DMS53 treated with DMSO at 0.1 percent for 48 hours (cell line): ENCODE data around the gene COG2.
"Not testable (repeated sequence)": the region's sequence is repeated elsewhere in the genome, so short reads cannot be mapped to it uniquely, and the experiment has no call there.

ENCODE experiments used
- DNase-seq: peaks from one replicate; lab custom pipeline; 2025; ENCODE audit not compliant: unreplicated experiment; lab: John Stamatoyannopoulos, UW

COG2 gene

GRCh38 chr1:230674581-230674980, 32.3 kb downstream of the COG2 start:
- DNase-seq: no peak

DNA sequence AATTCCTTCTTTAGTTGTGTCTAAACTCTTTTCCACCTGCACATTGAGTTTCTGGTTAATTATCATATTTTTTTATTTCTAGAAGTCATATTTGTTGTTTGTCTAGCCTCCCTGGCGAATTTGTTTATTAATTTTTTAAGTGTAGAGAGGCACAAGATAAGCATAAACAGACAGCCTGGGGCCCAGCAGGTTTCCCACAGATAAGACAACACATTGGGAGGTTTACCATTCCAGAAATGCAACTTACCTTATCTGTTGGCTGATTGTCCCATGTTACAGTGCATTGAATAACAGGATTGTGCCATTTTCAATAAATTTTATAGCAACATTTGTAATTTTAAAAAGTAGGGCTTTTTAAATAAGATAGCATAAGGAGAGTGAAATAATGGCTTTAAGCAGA, 34.9 kb downstream of the COG2 start:
- no peak for DNase-seq

DNA sequence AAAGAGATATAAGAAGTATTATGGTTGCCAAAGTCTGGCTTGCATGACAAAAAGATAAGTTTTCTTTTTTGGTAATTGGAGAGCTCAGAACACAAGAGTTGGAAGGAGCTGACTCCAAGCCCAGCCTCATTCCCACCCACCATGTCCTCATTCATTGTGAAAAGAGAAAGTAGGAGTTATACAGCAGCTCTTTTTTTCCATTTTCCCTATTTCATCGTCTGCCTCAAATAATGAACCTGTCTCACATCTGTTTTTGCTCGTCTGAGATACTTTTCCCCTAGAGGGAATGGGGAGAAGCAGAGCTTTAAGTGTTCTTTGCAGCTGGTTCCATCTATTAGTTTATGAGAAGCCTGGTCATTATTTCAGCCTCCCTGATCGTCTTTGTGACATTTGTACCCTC, 36.9 kb downstream of the COG2 start:
- no peak for DNase-seq

DNA sequence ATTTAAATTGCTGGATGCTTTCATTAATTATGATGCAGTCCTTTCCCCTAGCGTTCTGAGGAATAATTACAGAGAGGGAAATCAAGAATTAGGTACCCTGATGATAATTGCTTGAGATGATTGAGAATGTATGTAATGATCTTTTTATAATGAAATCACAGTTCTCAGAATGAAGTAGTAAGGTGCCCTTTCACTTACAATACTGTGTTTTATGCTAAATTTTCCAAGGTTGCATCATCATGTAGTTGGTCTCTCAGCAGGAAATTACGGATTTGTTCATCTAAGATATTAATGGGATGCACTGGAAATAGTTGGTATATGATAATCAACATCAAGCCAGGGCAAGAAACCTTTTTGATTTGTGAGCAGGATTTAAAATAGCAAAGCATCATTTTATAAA, 37.5 kb downstream of the COG2 start:
- no peak for DNase-seq

DNA sequence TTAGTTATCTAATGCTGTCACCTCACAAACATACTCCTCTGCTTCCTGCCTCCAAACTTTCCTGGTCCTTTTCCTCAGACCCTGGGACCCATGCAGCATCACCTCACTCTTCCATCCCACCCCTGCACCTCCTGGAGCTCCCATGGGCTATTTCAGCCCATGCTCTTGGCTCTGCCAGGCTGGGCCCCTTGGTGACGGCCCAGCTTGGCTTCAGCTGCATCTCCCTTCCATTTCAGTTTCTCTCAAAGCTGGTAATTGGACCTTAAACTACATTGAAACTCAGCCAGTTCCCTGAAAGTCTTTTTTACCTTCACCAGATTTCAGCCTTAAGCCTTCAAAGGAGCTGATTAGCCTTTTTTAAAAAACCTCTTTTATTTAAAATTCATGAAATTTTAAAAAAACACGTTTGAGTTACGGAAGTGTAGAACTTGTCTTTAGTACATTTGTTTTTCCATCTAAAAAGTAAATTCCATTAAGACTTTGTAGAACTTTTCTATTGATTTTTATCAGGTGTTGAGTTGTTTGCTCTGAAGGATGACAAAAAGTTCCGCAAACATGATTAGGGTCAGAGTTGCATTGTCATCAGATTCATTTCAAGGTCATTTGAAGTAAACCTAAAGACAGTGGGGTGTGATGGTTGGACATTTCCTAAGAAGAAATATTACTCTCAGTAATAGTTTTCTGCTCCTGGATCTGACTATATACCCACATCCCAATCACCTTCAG, 38.2 kb downstream of the COG2 start:
- DNase-seq: no peak

- DNase-seq: peak; percentile 81
These were observed 39.3 kb downstream of the COG2 start for GRCh38 chr1:230681599-230681998.

GRCh38 chr1:230682274-230682673, 40.0 kb downstream of the COG2 start:
- no peak for DNase-seq

DNA sequence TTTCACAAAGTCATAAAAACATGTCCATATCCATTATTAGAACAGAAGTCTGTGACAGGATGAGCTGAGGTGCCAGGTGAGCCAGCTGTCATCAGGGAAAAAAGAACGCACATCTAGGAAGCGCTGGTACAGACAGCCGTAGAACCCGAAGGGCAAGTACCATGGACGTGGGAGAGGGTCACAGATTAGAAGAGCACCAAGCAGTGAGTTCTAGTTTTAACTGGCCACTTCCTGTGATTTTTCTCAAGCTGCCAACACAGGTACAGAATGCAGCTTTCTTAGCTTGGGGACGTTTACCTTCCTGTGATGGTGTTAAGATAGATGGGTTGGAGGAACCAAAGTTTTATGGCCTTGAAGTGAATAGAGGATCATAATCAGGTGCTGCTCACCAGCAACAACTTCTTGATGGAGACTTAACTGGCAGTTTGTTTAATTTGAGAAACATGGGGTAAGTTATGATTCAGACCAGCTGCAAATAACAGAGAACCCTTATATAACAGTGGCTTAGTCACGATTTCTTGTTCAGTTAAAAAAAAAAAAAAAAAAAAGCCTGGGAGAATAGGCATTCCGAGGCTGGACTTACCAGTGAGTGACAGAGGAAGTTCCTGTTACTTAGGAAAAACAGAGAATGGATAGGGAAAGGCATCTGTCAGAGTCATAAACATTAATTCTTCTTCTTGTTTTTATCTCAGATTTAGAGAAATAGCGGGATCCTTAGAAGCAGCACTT, 40.8 kb downstream of the COG2 start:
- DNase-seq: no peak

DNA sequence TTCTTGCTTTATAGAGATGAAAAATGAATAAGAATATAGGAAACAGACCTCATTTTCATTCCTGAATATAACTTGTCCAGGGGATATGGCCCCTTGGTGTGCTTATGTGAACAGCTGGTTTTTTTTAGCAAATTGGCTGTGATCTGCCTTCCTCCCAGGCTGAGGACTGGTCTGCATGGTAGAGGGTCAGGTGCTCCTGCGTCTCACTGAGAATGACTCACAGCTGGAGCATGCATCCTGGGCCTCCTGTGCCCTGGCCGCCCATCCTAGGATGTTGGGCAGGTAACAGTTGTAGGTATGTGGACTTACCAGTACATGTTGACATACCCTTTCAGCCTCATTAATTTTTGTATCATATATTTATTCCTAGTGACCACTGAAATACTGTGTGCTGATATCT, 41.9 kb downstream of the COG2 start:
- DNase-seq: no peak

GRCh38 chr1:230684998-230685397, 42.7 kb downstream of the COG2 start:
- DNase-seq: no peak

- DNase-seq: no peak
These were observed 44.5 kb downstream of the COG2 start for GRCh38 chr1:230686747-230687146.

GRCh38 chr1:230690101-230690500, 47.8 kb downstream of the COG2 start:
- no peak for DNase-seq

- no peak for DNase-seq
These were observed 49.3 kb downstream of the COG2 start for GRCh38 chr1:230691615-230692014.

DNA sequence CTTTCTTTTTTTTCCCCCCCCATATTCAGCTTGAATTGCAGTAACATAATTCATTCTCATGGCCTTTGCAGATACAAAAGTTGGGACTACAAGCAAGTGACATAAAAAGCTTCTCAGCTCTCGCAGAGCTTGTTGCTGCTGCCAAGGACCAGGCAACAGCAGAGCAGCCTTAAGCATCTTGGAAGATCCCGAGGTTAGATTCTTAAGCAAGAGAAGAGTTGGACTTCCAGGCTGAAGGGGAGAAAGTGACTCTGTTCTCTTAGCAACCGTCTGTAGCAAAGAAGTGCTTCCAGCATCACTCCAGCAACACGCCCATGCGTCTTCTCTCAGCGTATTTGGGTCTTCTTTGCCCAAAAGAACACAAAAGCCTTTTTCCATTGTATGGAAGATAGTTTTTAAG, 50.9 kb downstream of the COG2 start:
- DNase-seq: no peak

- no peak for DNase-seq
These were observed 51.5 kb downstream of the COG2 start for GRCh38 chr1:230693777-230694176.

- DNase-seq: no peak
These were observed 52.2 kb downstream of the COG2 start for GRCh38 chr1:230694464-230694863.

- no peak for DNase-seq
These were observed 52.7 kb downstream of the COG2 start for GRCh38 chr1:230694991-230695390.

- no peak for DNase-seq
These were observed 53.9 kb downstream of the COG2 start for GRCh38 chr1:230696218-230696617.

GRCh38 chr1:230696722-230697437, 54.6 kb downstream of the COG2 start:
- no peak for DNase-seq

- DNase-seq: no peak
These were observed 55.8 kb downstream of the COG2 start for GRCh38 chr1:230698130-230698529.

GRCh38 chr1:230698964-230699363, 56.7 kb downstream of the COG2 start:
- DNase-seq: not testable (repeated sequence)

DNA sequence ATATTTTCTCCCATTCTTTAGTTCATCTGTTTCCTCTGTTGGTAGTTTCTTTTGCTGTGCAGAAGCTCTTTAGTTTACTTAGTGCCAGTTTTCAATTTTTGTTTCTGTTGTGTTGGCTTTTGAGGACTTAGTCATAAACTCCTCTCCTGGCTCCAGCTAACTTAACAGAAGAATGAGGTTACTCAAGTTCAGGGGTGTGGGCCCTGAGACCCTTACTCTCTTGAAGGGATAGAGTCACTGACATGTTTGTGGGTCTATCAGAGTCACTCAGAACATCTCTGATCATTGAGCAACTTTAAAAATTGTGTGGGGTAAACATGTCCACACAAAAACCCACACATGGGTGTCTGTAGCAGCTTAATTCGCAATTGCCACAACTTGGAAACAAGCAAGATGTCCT, 57.4 kb downstream of the COG2 start:
- DNase-seq: no peak
